HepG2 (cell line): Measurements from ENCODE around the gene TNFRSF1B. TPM values are rescaled to one million over a fixed set of nuclear protein-coding genes. Genes with fewer than 3 reads are reported as not detected.

ENCODE experiments used
- ATAC-seq: fragments of 200-7000 bp; cut with Tn5 transposase; 3 replicates; pipeline ENCODE4 v1.9.1; 2020; ENCODE audit warnings: mild to moderate bottlenecking, moderate library complexity
- BruUV-seq: library from RNA; stranded (reverse); fragments of 400-500 nt; replicated peaks from 2 replicates; lab custom pipeline; 2021; lab: Mats Ljungman, UMichigan
- CTCF ChIA-PET: fragments of 300-600 bp; formaldehyde crosslinking; extraction: SDS; loops from one replicate; lab custom pipeline; 2021; ENCODE audit warnings: low total read pairs, inconsistent platforms, low intra/inter-chr PET ratio; lab: Yijun Ruan, JAX
- POLR2A ChIA-PET: fragments of 350-600 bp; sonication (Branson Sonifier 250); formaldehyde crosslinking; loops from one replicate; lab custom pipeline; 2020; ENCODE audit warnings: antibody characterized with exemption, inconsistent platforms; lab: Yijun Ruan, JAX
- DNase-seq: peaks from one replicate; pipeline ENCODE4 v3.0.0-alpha.2; 2015; ENCODE audit warnings: low spot score
- FAIRE-seq: peaks from 3 replicates; lab custom pipeline; 2011; peaks lifted over from hg19 to GRCh38; lab: Jason Lieb, UNC
- H2AFZ ChIP-seq: one replicate; pipeline ENCODE4 v1.6.1; 2011; ENCODE audit warnings: low read length, inconsistent platforms
- H3K27ac ChIP-seq: fragments of 300-600 bp; 3 replicates; pipeline ENCODE4 v1.8.0; 2011; ENCODE audit warnings: mixed run types, mild to moderate bottlenecking, mixed read lengths, low read length, inconsistent platforms; ENCODE audit not compliant: insufficient read depth; ENCODE audit errors: extremely low read length
- H3K27me3 ChIP-seq, 2 experiments: fragments of 200-600 bp in 1 of 2; 2 replicates in 1 of 2; 3 replicates in 1 of 2; pipeline versions ENCODE4 v1.6.0 to v1.8.0; 2011; ENCODE audit warnings: low read length in 2 of 2, mild to moderate bottlenecking in 2 of 2, moderate library complexity in 2 of 2, inconsistent platforms in 1 of 2; ENCODE audit not compliant: insufficient read depth in 2 of 2, control insufficient read depth in 1 of 2
- H3K36me3 ChIP-seq, 2 experiments: fragments of 200-600 bp in 1 of 2; replicated peaks in 1 of 2; 2 replicates in 1 of 2; 3 replicates in 1 of 2; pipeline versions ENCODE4 v1.5.1 to v1.8.0; 2011; ENCODE audit warnings: low read length in 2 of 2, inconsistent platforms in 1 of 2; ENCODE audit not compliant: insufficient read depth in 2 of 2, control insufficient read depth in 1 of 2
- H3K4me1 ChIP-seq: 2 replicates; pipeline ENCODE4 v1.5.1; 2012; ENCODE audit warnings: low read length, inconsistent platforms; ENCODE audit not compliant: insufficient read depth
- H3K4me2 ChIP-seq: 2 replicates; pipeline ENCODE4 v1.6.0; 2011; ENCODE audit warnings: low read depth, low read length, inconsistent platforms
- H3K4me3 ChIP-seq, 3 experiments: fragments of 200-600 bp in 1 of 3; sonication (generic), shearing (Covaris generic) in 1 of 3; replicated peaks in 1 of 3; 2 replicates each; pipeline ENCODE4 v1.5.1; 2011 to 2016; ENCODE audit warnings: low read length in 3 of 3, inconsistent platforms in 2 of 3, low read depth in 2 of 3, mild to moderate bottlenecking in 2 of 3, control low read depth in 1 of 3, mixed read lengths in 1 of 3; ENCODE audit not compliant: insufficient read depth in 1 of 3
- H3K79me2 ChIP-seq: one replicate; pipeline ENCODE4 v1.6.1; 2011; ENCODE audit warnings: low read length, inconsistent platforms; ENCODE audit not compliant: insufficient read depth
- H3K9ac ChIP-seq: 2 replicates; pipeline ENCODE4 v1.6.0; 2011; ENCODE audit warnings: mild to moderate bottlenecking, low read depth, low read length, inconsistent platforms; ENCODE audit not compliant: insufficient read depth
- H3K9me3 ChIP-seq: 2 replicates; pipeline ENCODE4 v1.5.1; 2012; ENCODE audit warnings: mild to moderate bottlenecking, low read length
- H4K20me1 ChIP-seq: 2 replicates; pipeline ENCODE4 v1.6.0; 2011; ENCODE audit warnings: inconsistent platforms, mild to moderate bottlenecking, low read length, moderate library complexity; ENCODE audit not compliant: insufficient read depth
- AKAP8 ChIP-seq: sonication (generic); formaldehyde crosslinking; IDR thresholded peaks from 2 replicates; pipeline ENCODE4 v1.5.1; 2020; ENCODE audit warnings: mild to moderate bottlenecking, missing genetic modification reagents
- BRD4 ChIP-seq: sonication (generic); formaldehyde crosslinking; IDR thresholded peaks from 2 replicates; pipeline ENCODE4 v1.4.0; 2020; ENCODE audit warnings: missing genetic modification reagents
- CBX2 ChIP-seq, 2 experiments: fragments of 200-600 bp in 1 of 2; sonication (generic); formaldehyde crosslinking in 1 of 2; IDR thresholded peaks; 2 replicates each; pipeline versions ENCODE4 v1.7.0 to v1.8.1; 2018 to 2022; ENCODE audit warnings: low read depth in 2 of 2, low read length in 1 of 2, mild to moderate bottlenecking in 1 of 2, missing genetic modification reagents in 1 of 2
- FOXO1 ChIP-seq: sonication (generic); formaldehyde crosslinking; IDR thresholded peaks from 2 replicates; pipeline ENCODE4 v1.4.0; 2020; ENCODE audit warnings: missing genetic modification reagents
- MAFG ChIP-seq: sonication (generic); formaldehyde crosslinking; IDR thresholded peaks from 2 replicates; pipeline ENCODE4 v1.5.1; 2020; ENCODE audit warnings: mild to moderate bottlenecking, missing genetic modification reagents
- MTA3 ChIP-seq: sonication (generic); formaldehyde crosslinking; IDR thresholded peaks from 2 replicates; pipeline ENCODE4 v1.4.0; 2020; ENCODE audit warnings: missing genetic modification reagents
- MZF1 ChIP-seq: sonication (generic); formaldehyde crosslinking; IDR thresholded peaks from 2 replicates; pipeline ENCODE4 v1.8.1; 2023; ENCODE audit warnings: mild to moderate bottlenecking, missing genetic modification reagents, borderline replicate concordance
- NFIC ChIP-seq: IDR thresholded peaks from 2 replicates; pipeline ENCODE4 v1.6.1; 2012; ENCODE audit warnings: mild to moderate bottlenecking, low read length, inconsistent platforms
- PHF8 ChIP-seq: sonication (generic); formaldehyde crosslinking; IDR thresholded peaks from 2 replicates; pipeline ENCODE4 v1.5.0; 2020; ENCODE audit warnings: missing genetic modification reagents
- SKI ChIP-seq: fragments of 450-650 bp; IDR thresholded peaks from one replicate; pipeline ENCODE4 v1.6.1; 2018; ENCODE audit warnings: mild to moderate bottlenecking; ENCODE audit not compliant: partially characterized antibody
- SMARCE1 ChIP-seq: fragments of 450-650 bp; IDR thresholded peaks from 2 replicates; pipeline ENCODE4 v1.6.1; 2017; ENCODE audit warnings: borderline replicate concordance
- SP4 ChIP-seq: sonication (generic); formaldehyde crosslinking; IDR thresholded peaks from 2 replicates; pipeline ENCODE4 v1.8.1; 2023; ENCODE audit warnings: mild to moderate bottlenecking, missing genetic modification reagents
- SPEN ChIP-seq: sonication (generic); formaldehyde crosslinking; IDR thresholded peaks from 2 replicates; pipeline ENCODE4 v1.5.1; 2020; ENCODE audit warnings: low read depth, mild to moderate bottlenecking, missing genetic modification reagents
- TBL1XR1 ChIP-seq: fragments of 150-350 bp; IDR thresholded peaks from 2 replicates; pipeline ENCODE4 v1.6.1; 2014; ENCODE audit warnings: borderline replicate concordance, low read length; ENCODE audit not compliant: partially characterized antibody
- XRCC5 ChIP-seq: fragments of 200-400 bp; formaldehyde crosslinking; optimal IDR thresholded peaks from 2 replicates; pipeline ENCODE3; 2017; ENCODE audit warnings: mild to moderate bottlenecking, low read length
- ZNF326 ChIP-seq: sonication (generic); formaldehyde crosslinking; IDR thresholded peaks from 2 replicates; pipeline ENCODE4 v1.4.0; 2020; ENCODE audit warnings: missing genetic modification reagents, borderline replicate concordance
- ZNF362 ChIP-seq: sonication (generic); formaldehyde crosslinking; IDR thresholded peaks from 2 replicates; pipeline ENCODE4 v1.4.0; 2020; ENCODE audit warnings: missing genetic modification reagents, mild to moderate bottlenecking, borderline replicate concordance
- WGBS: methylation state at CpG from one replicate; pipeline ENCODE4 v1.1.6; 2017; ENCODE audit warnings: low lambda C conversion rate; 5-methylcytosine and 5-hydroxymethylcytosine counted together
- in situ Hi-C: cut with HindIII; loops from 2 replicates; pipeline ENCODE4 v1.10.0; 2017; ENCODE audit warnings: low pct_unique_long_range_greater_than_20kb; ENCODE audit not compliant: extremely low pct_ligation_motif_present
- intact Hi-C: fragments of 100-400 bp; cut with micrococcal nuclease; formaldehyde crosslinking; loops from one replicate; pipeline ENCODE4 v1.10.0; 2022; ENCODE audit not compliant: unreplicated experiment
- polyA plus RNA-seq, 8 experiments: library from polyadenylated mRNA; depleted of rRNA in 3 of 8; stranded (reverse) in 7 of 8; unstranded in 1 of 8; fragments of >200 nt; fragmentation: Illumina TruSeq in 4 of 8; extraction: Trizol in 4 of 8; gene quantifications; 2 replicates each; pipeline versions ENCODE4 v1.2.1 to v1.2.3, GENCODE V29; 2011 to 2016; ENCODE audit warnings: low read depth in 4 of 8, missing spikeins in 1 of 8, mixed read lengths in 1 of 8; ENCODE audit not compliant: insufficient read depth in 1 of 8
- total RNA-seq, 5 experiments: library from RNA; depleted of rRNA; stranded (reverse); fragments of >200 nt; fragmentation: Illumina TruSeq; extraction: Trizol; gene quantifications; 2 replicates each; pipeline ENCODE4 v1.2.3, GENCODE V29; 2016; ENCODE audit warnings: low read depth in 1 of 5

Gene TNFRSF1B
- total and polyA plus RNA-seq, 2 of the 13 experiments (the other 11 are each of a cell fraction or from before 2014, with no cell fraction given) = 0.04 to 0.11 TPM

- 34% methylated on average over 8 of the region's 8 CpGs for WGBS
- H3K27me3 ChIP-seq = peaks cover 3 to 31% of the 10 kb centered on the region in 2 experiments; a peak in 4 of 5 replicates
- no peak overlapping the region for H3K27ac ChIP-seq
- intact Hi-C loops (no loop called here), in situ Hi-C loops (no loop called here)
- ATAC-seq = no peak
- no peaks in the 10 kb centered on the region for H3K79me2 ChIP-seq
- H2AFZ ChIP-seq = no peak overlapping the region
- no peaks in the 10 kb centered on the region for H3K36me3 ChIP-seq
- no peak for FAIRE-seq
- no peak overlapping the region for H3K4me2 ChIP-seq
- no peaks in the 10 kb centered on the region for H4K20me1 ChIP-seq
- no peak for DNase-seq
- H3K4me1 ChIP-seq = no peaks in the 10 kb centered on the region
- ChIA-PET POLR2A (no interaction called here), CTCF (no interaction called here)
- TF ChIP-seq BRD4 (CRISPR knock-in tag) = no peak
- TF ChIP-seq SKI = no peak
- no peak for TF ChIP-seq TBL1XR1
- TF ChIP-seq PHF8 = no peak
- no peak for TF ChIP-seq ZNF326
- TF ChIP-seq AKAP8 (CRISPR knock-in tag) = no peak
- no peak for TF ChIP-seq CBX2 (IDR thresholded peaks at IDR 0.05; ENCODE audit: low read depth, low read length)
- TF ChIP-seq CBX2 (CRISPR knock-in tag; IDR thresholded peaks at IDR 0.05; ENCODE audit: low read depth) = no peak
- TF ChIP-seq MTA3 (CRISPR knock-in tag) = no peak
- no peak for TF ChIP-seq XRCC5
- no peak for TF ChIP-seq SP4 (CRISPR knock-in tag)
- no peak for TF ChIP-seq NFIC
- no peak for TF ChIP-seq SMARCE1
- TF ChIP-seq MZF1 (CRISPR knock-in tag) = no peak
- no peak for TF ChIP-seq ZNF362 (CRISPR knock-in tag)
- TF ChIP-seq MAFG (CRISPR knock-in tag) = no peak
- no peak for TF ChIP-seq FOXO1 (CRISPR knock-in tag)
- TF ChIP-seq SPEN (CRISPR knock-in tag) = no peak
- BruUV-seq = no TSS peak
- H3K9ac ChIP-seq = no peak overlapping the region
- no peak overlapping the region for H3K4me3 ChIP-seq
- no peaks in the 10 kb centered on the region for H3K9me3 ChIP-seq
Observed at GRCh38 chr1:12136916-12137610, 29.7 kb upstream of the TNFRSF1B start.
